ENCODE measurements around the gene ACAP3. TPM values are rescaled to one million over a fixed set of nuclear protein-coding genes. Genes with fewer than 3 reads are reported as not detected.

Gene ACAP3
- total RNA-seq, 1 experiment from 2014 or later = 42.2 TPM

DNA sequence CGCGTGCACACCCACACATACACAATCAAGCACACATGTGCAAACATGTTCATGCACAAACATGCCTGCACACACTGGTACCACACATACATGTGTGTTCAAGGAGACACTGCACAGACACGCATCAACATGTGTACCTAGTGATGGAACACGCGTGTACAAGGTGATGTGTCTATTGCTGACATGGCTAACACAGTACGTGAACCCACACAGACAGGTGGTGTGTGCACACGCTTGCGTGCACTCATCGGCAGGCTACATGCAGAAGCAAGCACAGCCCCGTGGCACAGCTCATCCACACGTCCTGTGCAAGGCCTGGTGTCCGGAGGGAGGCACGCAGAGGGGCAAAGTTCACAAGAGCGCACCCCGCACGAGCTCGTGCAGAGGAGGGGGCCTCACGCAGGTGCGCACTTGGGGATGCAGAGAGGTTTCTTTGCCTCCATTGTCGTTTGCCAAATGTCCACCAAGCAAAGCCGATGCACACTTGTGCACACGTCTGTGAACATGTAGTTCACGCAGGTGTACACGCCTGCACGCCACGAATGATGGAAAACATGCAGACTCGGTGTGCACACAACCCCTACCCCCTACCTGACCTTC is 969 bp downstream of the ACAP3 start:
- DNase-seq (ENCODE audit: low spot score) = no peak
- ChIA-PET CTCF (no interaction called here), POLR2A (no interaction called here)
- no peak for ATAC-seq
- H3K27me3 Mint-ChIP-seq (ENCODE audit: low read depth) = peaks cover 6% of the 10 kb centered on the region; the same call in 1 of the 2 replicates
- no peaks in the 10 kb centered on the region for H3K36me3 Mint-ChIP-seq
- H3K4me1 Mint-ChIP-seq = peaks cover 21% of the 10 kb centered on the region
- TF ChIP-seq NFE2L1 (CRISPR knock-in tag; IDR thresholded peaks at IDR 0.05) (no peak), OVOL2 (CRISPR knock-in tag; IDR thresholded peaks at IDR 0.05; ENCODE audit: borderline replicate concordance) (no peak), ZNF512 (CRISPR knock-in tag; IDR thresholded peaks at IDR 0.05; ENCODE audit: borderline replicate concordance) (no peak), ZMAT4 (CRISPR knock-in tag; IDR thresholded peaks at IDR 0.05) (no peak), E2F4 (CRISPR knock-in tag; IDR thresholded peaks at IDR 0.05; ENCODE audit: borderline replicate concordance, low read depth) (no peak), STAT6 (CRISPR knock-in tag; conservative IDR thresholded peaks at IDR 0.05; ENCODE audit: low read depth) (no peak), ZNF232 (CRISPR knock-in tag; IDR thresholded peaks at IDR 0.05) (no peak), KAT7 (CRISPR knock-in tag; IDR thresholded peaks at IDR 0.05; ENCODE audit: borderline replicate concordance) (no peak), CREB1 (CRISPR knock-in tag; IDR thresholded peaks at IDR 0.05) (no peak), USF2 (CRISPR knock-in tag; IDR thresholded peaks at IDR 0.05) (no peak)
- TF ChIP-seq, protein P1, sequence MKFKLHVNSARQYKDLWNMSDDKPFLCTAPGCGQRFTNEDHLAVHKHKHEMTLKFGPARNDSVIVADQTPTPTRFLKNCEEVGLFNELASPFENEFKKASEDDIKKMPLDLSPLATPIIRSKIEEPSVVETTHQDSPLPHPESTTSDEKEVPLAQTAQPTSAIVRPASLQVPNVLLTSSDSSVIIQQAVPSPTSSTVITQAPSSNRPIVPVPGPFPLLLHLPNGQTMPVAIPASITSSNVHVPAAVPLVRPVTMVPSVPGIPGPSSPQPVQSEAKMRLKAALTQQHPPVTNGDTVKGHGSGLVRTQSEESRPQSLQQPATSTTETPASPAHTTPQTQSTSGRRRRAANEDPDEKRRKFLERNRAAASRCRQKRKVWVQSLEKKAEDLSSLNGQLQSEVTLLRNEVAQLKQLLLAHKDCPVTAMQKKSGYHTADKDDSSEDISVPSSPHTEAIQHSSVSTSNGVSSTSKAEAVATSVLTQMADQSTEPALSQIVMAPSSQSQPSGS (CRISPR knock-in tag; IDR thresholded peaks at IDR 0.05; ENCODE audit: borderline replicate concordance, low read depth) = no peak
- TF ChIP-seq, protein P2, sequence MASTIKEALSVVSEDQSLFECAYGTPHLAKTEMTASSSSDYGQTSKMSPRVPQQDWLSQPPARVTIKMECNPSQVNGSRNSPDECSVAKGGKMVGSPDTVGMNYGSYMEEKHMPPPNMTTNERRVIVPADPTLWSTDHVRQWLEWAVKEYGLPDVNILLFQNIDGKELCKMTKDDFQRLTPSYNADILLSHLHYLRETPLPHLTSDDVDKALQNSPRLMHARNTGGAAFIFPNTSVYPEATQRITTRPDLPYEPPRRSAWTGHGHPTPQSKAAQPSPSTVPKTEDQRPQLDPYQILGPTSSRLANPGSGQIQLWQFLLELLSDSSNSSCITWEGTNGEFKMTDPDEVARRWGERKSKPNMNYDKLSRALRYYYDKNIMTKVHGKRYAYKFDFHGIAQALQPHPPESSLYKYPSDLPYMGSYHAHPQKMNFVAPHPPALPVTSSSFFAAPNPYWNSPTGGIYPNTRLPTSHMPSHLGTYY (CRISPR knock-in tag; IDR thresholded peaks at IDR 0.05) = no peak
- TF ChIP-seq, protein P3, sequence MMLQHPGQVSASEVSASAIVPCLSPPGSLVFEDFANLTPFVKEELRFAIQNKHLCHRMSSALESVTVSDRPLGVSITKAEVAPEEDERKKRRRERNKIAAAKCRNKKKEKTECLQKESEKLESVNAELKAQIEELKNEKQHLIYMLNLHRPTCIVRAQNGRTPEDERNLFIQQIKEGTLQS (CRISPR knock-in tag; conservative IDR thresholded peaks at IDR 0.05) = no peak
- H3K4me3 Mint-ChIP-seq = peak overlapping the region; percentile 71
- H3K9me3 Mint-ChIP-seq = no peaks in the 10 kb centered on the region
- H3K27ac Mint-ChIP-seq = 0 out of 2 replicates have a peak overlapping the region, but pooled peaks have one; percentile 32

Data from WTC11 (cell line).